Fibroblast of lung (primary cell): ENCODE results near the gene WARS2. TPM values are rescaled to one million over a fixed set of nuclear protein-coding genes. Genes with fewer than 3 reads are reported as not detected.
A peak's percentile ranks its signal among the peaks of the same experiment; 100 is the strongest.

Source experiments
- DNase-seq, 2 donors: peaks; one replicate each; pipeline versions ENCODE4 v3.0.0 to v3.0.0-alpha.2; 2010; ENCODE audit warnings: low read depth in 2 of 2
- H2AFZ ChIP-seq: 2 replicates; pipeline ENCODE4 v1.5.1; 2012; ENCODE audit warnings: low read length, control low read depth, inconsistent platforms
- H3K27ac ChIP-seq: 2 replicates; pipeline ENCODE4 v1.5.1; 2011; ENCODE audit warnings: low read length, control low read depth; ENCODE audit not compliant: insufficient read depth
- H3K27me3 ChIP-seq: 2 replicates; pipeline ENCODE4 v1.5.1; 2011; ENCODE audit warnings: mild to moderate bottlenecking, low read length; ENCODE audit not compliant: control insufficient read depth, insufficient read depth
- H3K36me3 ChIP-seq: 2 replicates; pipeline ENCODE4 v1.5.1; 2011; ENCODE audit warnings: low read length; ENCODE audit not compliant: control insufficient read depth, insufficient read depth
- H3K4me1 ChIP-seq: 2 replicates; pipeline ENCODE4 v1.5.1; 2011; ENCODE audit warnings: low read length; ENCODE audit not compliant: control insufficient read depth, insufficient read depth; ENCODE audit errors: extremely low read depth
- H3K4me2 ChIP-seq: 2 replicates; pipeline ENCODE4 v1.5.1; 2011; ENCODE audit warnings: low read length, control low read depth; ENCODE audit not compliant: insufficient read depth; ENCODE audit errors: extremely low read depth
- H3K4me3 ChIP-seq, 4 experiments: fragments of 200-600 bp in 1 of 4; sonication (generic) in 1 of 4; replicated peaks in 1 of 4; 2 replicates each; pipeline ENCODE4 v1.5.1; 2011 to 2016; ENCODE audit warnings: low read length in 4 of 4, low read depth in 3 of 4, mild to moderate bottlenecking in 3 of 4, control low read depth in 2 of 4, inconsistent platforms in 1 of 4, mixed read lengths in 1 of 4; ENCODE audit not compliant: insufficient read depth in 1 of 4; ENCODE audit errors: control extremely low read depth in 1 of 4
- H3K79me2 ChIP-seq: 2 replicates; pipeline ENCODE4 v1.5.1; 2012; ENCODE audit warnings: mild to moderate bottlenecking, low read length, inconsistent platforms; ENCODE audit not compliant: control insufficient read depth, insufficient read depth
- H3K9ac ChIP-seq: 2 replicates; pipeline ENCODE4 v1.5.1; 2011; ENCODE audit warnings: mild to moderate bottlenecking, low read length, control low read depth; ENCODE audit not compliant: insufficient read depth
- H3K9me3 ChIP-seq: 2 replicates; pipeline ENCODE4 v1.5.1; 2012; ENCODE audit warnings: low read depth, low read length; ENCODE audit not compliant: control insufficient read depth, insufficient read depth
- H4K20me1 ChIP-seq: 2 replicates; pipeline ENCODE4 v1.5.1; 2011; ENCODE audit warnings: low read length; ENCODE audit not compliant: control insufficient read depth, insufficient read depth; ENCODE audit errors: extremely low read depth
- EZH2 ChIP-seq: IDR thresholded peaks from 2 replicates; pipeline ENCODE4 v1.5.1; 2012; ENCODE audit warnings: low read length, control low read depth, mild to moderate bottlenecking; ENCODE audit errors: missing control alignments
- polyA plus RNA-seq, 2 donors: library from polyadenylated mRNA; depleted of rRNA in 1 of 2; stranded (reverse) in 1 of 2; unstranded in 1 of 2; fragments of >200 nt; gene quantifications; 2 replicates each; pipeline ENCODE4 v1.2.1, GENCODE V29; 2011 to 2012; ENCODE audit warnings: missing spikeins in 1 of 2
- total RNA-seq: library from RNA; depleted of rRNA; stranded (reverse); fragments of >200 nt; gene quantifications from 2 replicates; pipeline ENCODE4 v1.2.1, GENCODE V29; 2014
- TF ChIP-seq, protein P1 (sequence below), 2 donors: IDR thresholded peaks in 1 of 2; conservative IDR thresholded peaks in 1 of 2; 1 replicate in 1 of 2; 2 replicates in 1 of 2; pipeline ENCODE4 v1.5.1; 2011 to 2012; ENCODE audit warnings: low read length in 2 of 2, control low read depth in 1 of 2, inconsistent platforms in 1 of 2, low read depth in 1 of 2, mild to moderate bottlenecking in 1 of 2

WARS2 gene
- total and polyA plus RNA-seq, 2 donors (not counting 1 experiment from before 2014, with no cell fraction given): 13.3 to 20.3 TPM

DNA sequence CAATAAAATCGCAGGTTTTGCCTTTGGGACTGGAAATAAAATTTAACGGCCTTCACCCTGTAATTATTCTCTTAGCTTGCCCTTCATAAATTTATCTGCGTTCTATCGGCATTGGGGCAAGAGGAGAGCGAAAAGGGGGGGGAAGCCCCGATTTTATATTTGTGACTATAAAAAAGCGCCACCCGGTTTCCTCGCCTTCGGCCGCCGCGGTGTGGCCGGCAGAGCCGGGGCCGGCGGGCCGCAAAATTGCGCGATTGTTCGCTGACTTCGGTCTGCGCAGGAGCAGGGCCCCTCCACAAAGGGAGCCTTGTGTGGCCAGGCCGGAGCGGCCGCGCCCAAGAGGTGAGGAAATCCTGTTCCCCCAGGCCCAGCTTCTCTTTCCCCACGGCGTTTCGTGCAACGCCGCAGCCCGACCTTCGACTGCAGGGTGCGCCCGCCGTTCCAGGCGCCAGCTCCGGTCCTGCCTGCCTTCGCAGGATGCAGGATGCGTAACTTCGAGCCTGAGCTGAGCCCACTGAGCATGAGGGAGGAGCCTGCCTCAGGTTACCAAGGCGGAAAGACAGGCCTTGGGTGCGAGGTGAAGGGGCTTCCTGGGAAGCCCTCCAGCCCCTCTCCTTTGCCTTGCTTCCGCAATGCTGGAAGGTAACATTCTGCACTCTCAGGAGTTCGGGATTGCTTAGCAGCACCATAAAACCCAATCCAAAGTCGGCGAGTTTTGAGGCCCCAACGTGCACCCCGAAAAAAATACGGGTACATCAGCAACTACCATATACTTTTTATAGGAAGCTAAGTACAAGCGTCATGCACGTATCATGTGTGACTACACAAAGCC lies 147.4 kb downstream of the WARS2 start:
- Histone ChIP-seq H3K27me3 (peaks cover 71% of the 10 kb centered on the region), H3K4me3 (no peak overlapping the region), H3K4me2 (no peak overlapping the region), H3K36me3 (no peaks in the 10 kb centered on the region), H3K79me2 (no peaks in the 10 kb centered on the region), H2AFZ (no peak overlapping the region), H3K4me1 (no peaks in the 10 kb centered on the region), H4K20me1 (no peaks in the 10 kb centered on the region), H3K9me3 (no peaks in the 10 kb centered on the region), H3K27ac (no peak overlapping the region), H3K9ac (no peak overlapping the region)
- TF ChIP-seq, protein P1, sequence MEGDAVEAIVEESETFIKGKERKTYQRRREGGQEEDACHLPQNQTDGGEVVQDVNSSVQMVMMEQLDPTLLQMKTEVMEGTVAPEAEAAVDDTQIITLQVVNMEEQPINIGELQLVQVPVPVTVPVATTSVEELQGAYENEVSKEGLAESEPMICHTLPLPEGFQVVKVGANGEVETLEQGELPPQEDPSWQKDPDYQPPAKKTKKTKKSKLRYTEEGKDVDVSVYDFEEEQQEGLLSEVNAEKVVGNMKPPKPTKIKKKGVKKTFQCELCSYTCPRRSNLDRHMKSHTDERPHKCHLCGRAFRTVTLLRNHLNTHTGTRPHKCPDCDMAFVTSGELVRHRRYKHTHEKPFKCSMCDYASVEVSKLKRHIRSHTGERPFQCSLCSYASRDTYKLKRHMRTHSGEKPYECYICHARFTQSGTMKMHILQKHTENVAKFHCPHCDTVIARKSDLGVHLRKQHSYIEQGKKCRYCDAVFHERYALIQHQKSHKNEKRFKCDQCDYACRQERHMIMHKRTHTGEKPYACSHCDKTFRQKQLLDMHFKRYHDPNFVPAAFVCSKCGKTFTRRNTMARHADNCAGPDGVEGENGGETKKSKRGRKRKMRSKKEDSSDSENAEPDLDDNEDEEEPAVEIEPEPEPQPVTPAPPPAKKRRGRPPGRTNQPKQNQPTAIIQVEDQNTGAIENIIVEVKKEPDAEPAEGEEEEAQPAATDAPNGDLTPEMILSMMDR (conservative IDR thresholded peaks at IDR 0.05 in 1 of 2, IDR thresholded peaks at IDR 0.05 in 1 of 2; ENCODE audit: low read depth in 1 of 2, low read length in 2 of 2): no peak
- peak; percentile 92 for TF ChIP-seq EZH2
- DNase-seq: no peak

DNA sequence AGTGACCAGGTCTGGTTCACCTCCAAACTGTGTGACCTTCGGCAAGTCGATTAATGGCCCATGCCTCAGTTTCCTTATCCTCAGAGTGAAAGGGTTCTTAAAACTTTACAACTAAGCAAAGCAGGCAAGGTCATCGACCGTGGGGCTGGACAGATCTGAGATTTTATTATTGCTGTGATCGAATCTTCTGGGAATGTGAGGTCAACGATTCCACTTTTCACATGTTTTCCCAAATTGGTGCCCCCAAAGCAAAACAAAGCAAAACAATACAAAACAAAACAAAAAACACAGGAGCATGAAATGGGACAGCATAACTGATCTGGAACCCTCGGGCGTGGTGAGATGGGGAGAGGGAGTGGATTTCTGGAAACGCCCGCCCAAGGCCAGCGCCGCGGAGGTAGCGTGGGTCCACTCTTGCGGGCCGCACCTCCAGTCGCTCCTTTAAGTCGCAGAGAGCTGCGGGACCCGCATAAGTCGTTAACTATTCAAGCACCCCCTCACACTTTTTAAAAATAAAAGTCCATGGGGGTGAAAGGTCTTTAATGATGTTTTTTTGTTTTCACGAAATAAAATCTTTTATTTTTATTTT lies 148.1 kb downstream of the WARS2 start:
- peaks cover 74% of the 10 kb centered on the region for H3K27me3 ChIP-seq
- DNase-seq: no peak

DNA sequence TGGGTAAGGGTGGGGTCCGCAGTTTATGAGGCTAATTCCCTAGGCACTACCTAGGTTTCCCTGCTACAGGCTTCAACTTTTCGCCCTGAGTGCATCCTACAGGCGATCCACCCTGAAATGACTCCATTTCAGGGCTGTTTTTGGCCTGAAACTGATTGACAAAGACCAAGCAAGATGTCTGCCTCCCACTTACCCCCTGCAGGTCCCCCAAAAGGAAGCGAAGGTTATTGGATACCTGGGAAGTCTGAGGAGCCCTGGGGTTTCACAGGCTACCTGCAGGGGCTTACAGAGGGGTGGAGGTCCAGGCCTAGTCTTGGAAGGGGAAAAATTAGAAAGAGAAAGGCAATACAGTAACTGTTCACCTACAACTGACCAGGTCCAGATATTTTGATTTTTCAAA lies 149.0 kb downstream of the WARS2 start:
- H3K4me1 ChIP-seq: no peaks in the 10 kb centered on the region
- DNase-seq: no peak
- TF ChIP-seq, protein P1 (conservative IDR thresholded peaks at IDR 0.05 in 1 of 2, IDR thresholded peaks at IDR 0.05 in 1 of 2; ENCODE audit: low read depth in 1 of 2, low read length in 2 of 2): no peak
- no peak for TF ChIP-seq EZH2
- H3K36me3 ChIP-seq: no peaks in the 10 kb centered on the region
- peaks cover 79% of the 10 kb centered on the region for H3K27me3 ChIP-seq
- no peaks in the 10 kb centered on the region for H3K9me3 ChIP-seq
- no peaks in the 10 kb centered on the region for H4K20me1 ChIP-seq
- H3K9ac ChIP-seq: no peak overlapping the region
- H3K4me2 ChIP-seq: no peak overlapping the region
- H3K79me2 ChIP-seq: no peaks in the 10 kb centered on the region
- H2AFZ ChIP-seq: no peak overlapping the region
- no peak overlapping the region for H3K27ac ChIP-seq
- no peak overlapping the region for H3K4me3 ChIP-seq

More for the DNA sequence above, 148.1 kb downstream of the WARS2 start:
- TF ChIP-seq, protein P1 (conservative IDR thresholded peaks at IDR 0.05 in 1 of 2, IDR thresholded peaks at IDR 0.05 in 1 of 2; ENCODE audit: low read depth in 1 of 2, low read length in 2 of 2): no peak
- no peak for TF ChIP-seq EZH2
- Histone ChIP-seq H3K4me3 (no peak overlapping the region), H2AFZ (no peak overlapping the region), H3K79me2 (no peaks in the 10 kb centered on the region), H3K27ac (no peak overlapping the region), H3K4me2 (no peak overlapping the region), H3K36me3 (no peaks in the 10 kb centered on the region), H3K9ac (no peak overlapping the region), H3K4me1 (no peaks in the 10 kb centered on the region), H3K9me3 (no peaks in the 10 kb centered on the region), H4K20me1 (no peaks in the 10 kb centered on the region)
